Adipocyte (in vitro differentiated cells): ENCODE results near the gene ACKR4.

Experiments used
- DNase-seq: peaks from one replicate; pipeline ENCODE4 v3.0.0-alpha.2; 2015; ENCODE audit warnings: low read depth
- H3K27me3 ChIP-seq: replicated peaks from 2 replicates; pipeline ENCODE4 v1.7.0; 2013; ENCODE audit warnings: mild to moderate bottlenecking, low read length, moderate library complexity; ENCODE audit not compliant: control insufficient read depth, insufficient read depth
- H3K36me3 ChIP-seq: 2 replicates; pipeline ENCODE4 v1.7.0; 2013; ENCODE audit warnings: low read length, mild to moderate bottlenecking, moderate library complexity; ENCODE audit not compliant: control insufficient read depth, insufficient read depth, severe bottlenecking
- H3K4me1 ChIP-seq: 2 replicates; pipeline ENCODE4 v1.7.0; 2013; ENCODE audit warnings: mild to moderate bottlenecking, low read length, moderate library complexity; ENCODE audit not compliant: control insufficient read depth, insufficient read depth
- H3K4me3 ChIP-seq: 2 replicates; pipeline ENCODE4 v1.7.0; 2013; ENCODE audit warnings: mild to moderate bottlenecking, low read length, moderate library complexity
- H3K9ac ChIP-seq: 2 replicates; pipeline ENCODE4 v1.7.0; 2013; ENCODE audit warnings: mild to moderate bottlenecking, low read length, moderate library complexity
- H3K9me3 ChIP-seq: 2 replicates; pipeline ENCODE4 v1.7.0; 2013; ENCODE audit warnings: mild to moderate bottlenecking, low read length, moderate library complexity; ENCODE audit not compliant: control insufficient read depth

Gene ACKR4

DNA sequence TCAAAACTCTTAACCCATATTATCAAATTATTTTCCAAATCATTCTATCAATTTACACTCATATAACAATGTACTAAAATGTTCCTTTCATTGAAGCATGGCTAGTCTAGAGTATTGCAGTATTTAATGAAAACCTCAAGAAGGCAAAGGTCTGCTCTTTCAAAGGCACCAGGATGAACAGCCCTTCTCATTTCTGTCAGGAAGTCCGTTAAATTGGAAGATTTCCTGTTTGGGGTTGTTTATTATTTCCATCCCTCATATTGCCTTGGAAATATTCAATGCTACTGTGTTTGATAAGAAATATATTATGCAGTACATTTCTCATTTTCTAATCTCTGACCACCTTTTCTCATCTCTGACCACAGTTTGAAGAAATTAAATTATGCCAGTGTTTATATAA lies 25.1 kb downstream of the ACKR4 start:
- no peak overlapping the region for H3K9ac ChIP-seq
- H3K27me3 ChIP-seq: no peaks in the 10 kb centered on the region
- no peak for DNase-seq
- H3K9me3 ChIP-seq: peaks cover 9% of the 10 kb centered on the region
- peaks cover 41% of the 10 kb centered on the region for H3K36me3 ChIP-seq
- no peaks in the 10 kb centered on the region for H3K4me1 ChIP-seq
- no peak overlapping the region for H3K4me3 ChIP-seq

DNA sequence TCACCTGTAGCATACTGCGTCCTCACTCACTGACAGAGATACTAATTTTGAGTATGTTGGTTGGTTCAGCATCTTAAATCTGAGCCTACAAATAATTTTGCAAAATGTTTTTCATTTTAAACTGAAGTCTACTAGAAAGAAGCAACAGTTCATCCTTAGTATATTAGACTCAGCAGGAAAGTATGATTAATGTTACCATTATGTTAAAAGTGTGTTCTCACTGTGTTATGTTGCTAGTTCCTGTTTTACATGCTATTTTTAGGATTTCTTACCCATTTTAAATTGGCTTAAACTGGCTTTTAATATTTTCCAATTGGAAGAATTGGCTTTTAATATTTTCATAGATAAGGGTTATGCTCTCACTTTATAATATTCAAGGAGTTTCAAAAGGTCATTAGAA lies 25.7 kb downstream of the ACKR4 start:
- Histone ChIP-seq H3K4me3 (no peak overlapping the region), H3K9ac (no peak overlapping the region), H3K36me3 (peaks cover 47% of the 10 kb centered on the region), H3K27me3 (no peaks in the 10 kb centered on the region), H3K4me1 (peaks cover 2% of the 10 kb centered on the region), H3K9me3 (peaks cover 9% of the 10 kb centered on the region)
- DNase-seq: no peak

DNA sequence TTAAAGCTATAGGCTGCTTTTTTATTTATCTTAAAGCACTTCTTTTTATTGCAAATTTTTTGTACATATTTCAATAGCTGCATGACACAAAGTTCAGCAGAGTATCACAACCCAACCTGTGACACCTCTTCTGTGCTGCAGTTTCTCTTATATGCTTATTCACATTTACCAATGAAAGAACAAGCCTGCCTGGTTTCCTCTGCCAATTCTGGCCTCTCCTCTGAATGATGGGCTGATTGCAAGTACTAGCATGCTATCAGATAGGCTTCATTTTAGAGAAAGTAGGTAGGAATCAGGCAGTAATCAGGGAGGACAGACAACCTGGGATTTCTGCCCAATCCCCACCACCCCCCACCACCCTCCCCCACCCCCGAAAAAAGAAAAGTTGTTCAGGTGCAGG lies 26.6 kb downstream of the ACKR4 start:
- Histone ChIP-seq H3K4me1 (peaks cover 11% of the 10 kb centered on the region), H3K27me3 (no peaks in the 10 kb centered on the region), H3K4me3 (no peak overlapping the region), H3K9me3 (peaks cover 9% of the 10 kb centered on the region), H3K36me3 (peaks cover 47% of the 10 kb centered on the region), H3K9ac (no peak overlapping the region)
- no peak for DNase-seq

DNA sequence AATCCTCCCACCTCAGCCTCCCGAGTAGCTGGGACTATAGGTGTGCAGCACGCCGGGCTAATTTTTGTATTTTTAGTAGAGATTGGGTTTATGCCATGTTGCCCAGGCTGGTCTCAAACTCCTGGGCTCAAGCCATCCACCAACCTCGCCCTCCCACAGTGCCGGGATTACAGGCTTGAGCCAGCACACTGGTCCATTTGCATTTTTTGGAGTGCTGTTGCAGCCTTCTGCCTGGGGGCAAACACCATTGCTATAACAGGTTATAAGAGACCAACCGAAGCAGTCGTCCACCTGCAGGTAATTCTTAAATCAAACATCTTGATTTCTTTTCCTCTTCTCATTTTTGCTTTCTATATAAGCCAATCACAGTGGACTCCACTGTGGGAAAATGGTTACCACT lies 27.7 kb downstream of the ACKR4 start:
- H3K36me3 ChIP-seq: peaks cover 43% of the 10 kb centered on the region
- H3K9ac ChIP-seq: no peak overlapping the region
- no peak for DNase-seq

DNA sequence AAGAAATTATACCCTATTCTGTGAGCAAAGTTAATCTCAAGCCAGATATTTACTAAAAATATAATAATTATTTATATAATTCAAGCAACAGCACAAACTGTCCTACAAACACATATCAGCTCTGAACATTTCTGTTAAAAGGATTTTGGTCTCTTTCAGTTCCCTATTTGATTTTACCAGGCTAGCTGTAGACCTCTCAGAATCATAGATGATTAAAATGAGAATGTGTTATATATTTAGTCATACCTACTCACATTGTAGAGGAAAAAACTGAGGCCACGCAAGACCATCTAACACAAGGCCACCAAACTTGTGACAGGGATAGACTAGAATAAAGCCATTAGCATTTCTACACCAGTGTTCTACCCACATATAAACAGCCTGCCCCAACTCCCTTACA lies 28.5 kb downstream of the ACKR4 start:
- peaks cover 47% of the 10 kb centered on the region for H3K36me3 ChIP-seq
- no peak overlapping the region for H3K9ac ChIP-seq
- H3K4me1 ChIP-seq: peaks cover 22% of the 10 kb centered on the region
- no peak for DNase-seq
- H3K27me3 ChIP-seq: no peaks in the 10 kb centered on the region
- no peak overlapping the region for H3K4me3 ChIP-seq
- peaks cover 7% of the 10 kb centered on the region for H3K9me3 ChIP-seq

More for the DNA sequence above, 27.7 kb downstream of the ACKR4 start:
- no peak overlapping the region for H3K4me3 ChIP-seq
- no peaks in the 10 kb centered on the region for H3K27me3 ChIP-seq
- peaks cover 9% of the 10 kb centered on the region for H3K9me3 ChIP-seq
- H3K4me1 ChIP-seq: peaks cover 16% of the 10 kb centered on the region

DNA sequence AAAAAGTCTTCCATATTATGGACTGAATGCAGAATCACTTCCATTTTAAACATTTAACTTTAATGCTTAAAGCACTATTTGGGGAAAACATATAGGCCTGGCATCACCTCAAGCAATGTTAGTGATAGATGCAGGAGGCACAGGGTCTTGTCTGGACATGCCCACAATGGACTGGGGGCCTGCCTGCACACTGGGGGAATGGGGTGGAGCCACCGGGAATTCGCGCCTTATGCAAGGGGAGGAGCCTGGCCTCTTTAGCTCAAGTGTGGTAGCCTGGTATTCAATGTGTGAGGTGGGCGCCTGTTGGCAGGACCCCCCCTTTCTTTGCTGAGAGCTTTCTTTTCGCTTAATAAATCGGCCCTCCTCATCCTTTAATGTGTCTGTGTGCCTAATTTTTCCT lies 29.9 kb downstream of the ACKR4 start:
- no peak overlapping the region for H3K9ac ChIP-seq
- peaks cover 39% of the 10 kb centered on the region for H3K36me3 ChIP-seq
- peaks cover 22% of the 10 kb centered on the region for H3K4me1 ChIP-seq
- DNase-seq: no peak
- H3K27me3 ChIP-seq: no peaks in the 10 kb centered on the region
- no peak overlapping the region for H3K4me3 ChIP-seq
- H3K9me3 ChIP-seq: no peaks in the 10 kb centered on the region

DNA sequence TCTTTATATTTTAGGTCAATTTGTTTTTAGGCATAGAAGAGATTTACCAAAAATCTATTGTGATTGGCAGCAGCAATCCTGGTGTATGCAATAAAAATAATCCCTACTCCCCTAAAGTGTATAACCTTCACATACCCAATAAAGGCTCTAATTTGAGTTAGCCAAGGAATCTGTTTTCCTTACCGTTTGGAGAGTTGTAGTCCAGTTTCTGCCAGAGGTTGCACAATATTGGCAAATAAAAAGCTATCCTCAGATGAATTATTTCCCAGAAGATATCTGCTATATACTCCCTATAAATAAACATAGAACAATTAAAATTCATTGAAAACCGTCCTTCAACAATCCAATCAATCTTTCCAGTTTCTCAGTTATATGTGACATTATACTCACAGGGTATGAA lies 31.1 kb downstream of the ACKR4 start:
- Histone ChIP-seq H3K4me3 (no peak overlapping the region), H3K9me3 (no peaks in the 10 kb centered on the region), H3K27me3 (no peaks in the 10 kb centered on the region), H3K36me3 (peaks cover 39% of the 10 kb centered on the region), H3K9ac (no peak overlapping the region), H3K4me1 (peaks cover 22% of the 10 kb centered on the region)
- no peak for DNase-seq

DNA sequence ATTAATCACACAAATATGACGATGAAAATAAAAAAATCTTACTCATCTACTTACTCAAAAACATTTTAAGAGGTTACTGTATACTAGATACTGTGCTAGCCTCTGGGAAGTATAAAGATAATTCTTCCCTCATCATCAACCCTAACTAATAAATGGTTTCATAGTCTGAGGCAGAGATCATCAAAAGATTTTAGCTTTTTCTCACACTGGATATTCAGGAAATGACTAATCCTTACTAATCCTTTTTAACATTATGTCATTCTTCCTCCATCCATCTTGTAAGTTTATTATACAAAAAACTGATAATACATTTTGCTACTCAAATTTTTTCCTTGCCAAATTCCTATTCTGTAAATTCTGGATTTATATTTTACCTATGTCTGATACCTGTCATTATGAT lies 32.9 kb downstream of the ACKR4 start:
- Histone ChIP-seq H3K27me3 (no peaks in the 10 kb centered on the region), H3K4me3 (no peak overlapping the region), H3K36me3 (peaks cover 39% of the 10 kb centered on the region), H3K4me1 (peaks cover 22% of the 10 kb centered on the region), H3K9ac (no peak overlapping the region), H3K9me3 (no peaks in the 10 kb centered on the region)
- peak; percentile 22 for DNase-seq

DNA sequence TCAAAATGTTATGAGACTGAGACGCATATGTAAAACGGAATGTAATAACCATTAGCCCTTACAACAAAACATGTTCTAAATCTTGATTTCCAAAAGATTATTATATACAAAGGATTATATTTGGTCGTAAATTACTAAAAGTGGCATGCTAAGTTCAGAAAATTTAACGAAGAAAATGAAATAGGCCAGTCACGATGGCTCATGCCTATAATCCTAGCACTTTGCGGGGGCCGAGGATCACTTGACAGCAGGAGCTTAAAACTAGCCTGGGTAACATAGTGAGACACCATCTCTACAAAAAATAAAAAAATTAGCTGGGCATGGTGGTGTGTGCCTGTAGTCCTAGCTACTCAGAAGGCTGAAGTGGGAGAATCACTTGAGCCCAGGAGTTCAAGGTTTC lies 33.5 kb downstream of the ACKR4 start:
- H3K4me3 ChIP-seq: no peak overlapping the region
- H3K9me3 ChIP-seq: no peaks in the 10 kb centered on the region
- H3K4me1 ChIP-seq: peaks cover 22% of the 10 kb centered on the region
- H3K27me3 ChIP-seq: no peaks in the 10 kb centered on the region
- no peak overlapping the region for H3K9ac ChIP-seq
- no peak for DNase-seq
- H3K36me3 ChIP-seq: peaks cover 38% of the 10 kb centered on the region

DNA sequence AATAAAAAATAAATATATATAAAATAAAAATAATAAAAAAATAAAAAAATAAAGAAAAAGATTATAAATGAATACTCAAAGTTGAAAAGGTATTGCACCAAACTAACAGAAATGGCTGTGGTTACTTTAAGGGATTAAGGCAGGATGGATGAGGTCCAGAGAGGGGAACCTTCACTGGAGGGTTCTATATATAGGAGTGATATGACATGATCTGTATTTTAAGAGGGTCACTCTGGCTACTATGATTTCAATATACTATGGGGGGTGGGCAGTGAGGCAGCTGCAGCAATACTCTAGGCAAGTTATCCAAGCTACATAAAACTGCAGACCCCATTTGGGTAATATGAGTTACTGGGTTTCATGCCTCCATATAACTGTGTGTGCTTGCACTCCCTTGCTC lies 38.0 kb downstream of the ACKR4 start:
- no peak overlapping the region for H3K9ac ChIP-seq
- no peaks in the 10 kb centered on the region for H3K27me3 ChIP-seq
- no peaks in the 10 kb centered on the region for H3K9me3 ChIP-seq
- peaks cover 16% of the 10 kb centered on the region for H3K4me1 ChIP-seq
- peaks cover 40% of the 10 kb centered on the region for H3K36me3 ChIP-seq
- H3K4me3 ChIP-seq: no peak overlapping the region
- no peak for DNase-seq

DNA sequence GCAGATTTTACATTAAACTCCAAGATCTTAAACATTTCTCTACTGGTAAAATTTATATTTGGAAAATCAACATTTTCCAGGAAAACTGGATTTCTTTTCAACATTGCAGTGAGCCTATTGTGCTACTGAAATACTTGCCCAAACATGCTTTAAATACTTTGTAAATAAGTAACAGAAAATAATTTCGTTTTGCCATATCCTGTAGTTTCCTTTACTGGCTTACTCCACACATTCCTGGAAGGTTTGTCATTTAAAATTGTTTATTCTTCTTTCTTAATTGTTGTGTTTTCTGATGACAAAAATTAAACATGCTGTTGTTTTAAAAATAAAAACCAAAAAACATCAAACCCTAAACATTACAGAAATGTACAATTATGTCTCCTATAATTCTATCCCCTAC lies 40.5 kb downstream of the ACKR4 start:
- Histone ChIP-seq H3K27me3 (no peaks in the 10 kb centered on the region), H3K4me3 (peak overlapping the region; percentile 14), H3K9me3 (no peaks in the 10 kb centered on the region), H3K4me1 (peaks cover 13% of the 10 kb centered on the region), H3K9ac (peak overlapping the region; percentile 20), H3K36me3 (peaks cover 44% of the 10 kb centered on the region)
- peak; percentile 74 for DNase-seq

DNA sequence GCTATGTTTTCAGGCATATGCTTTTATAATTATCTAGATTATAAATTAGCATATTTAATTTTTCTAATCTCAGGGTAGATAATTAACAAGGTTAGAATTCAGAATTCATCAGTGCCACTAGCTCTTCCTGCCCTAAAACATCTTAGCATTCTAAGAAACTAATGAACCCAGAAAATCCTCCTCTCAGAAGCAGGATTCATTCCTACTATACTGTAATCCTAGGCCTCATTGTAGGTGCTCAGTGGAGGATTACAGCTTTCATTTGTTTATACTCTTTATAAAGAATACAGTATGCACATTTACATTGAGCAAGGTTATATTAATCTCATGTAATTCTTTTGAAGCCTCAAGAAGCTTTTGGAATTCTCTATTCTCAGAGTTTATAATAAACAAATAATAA lies 41.6 kb downstream of the ACKR4 start:
- Histone ChIP-seq H3K9me3 (no peaks in the 10 kb centered on the region), H3K4me1 (peaks cover 13% of the 10 kb centered on the region), H3K9ac (no peak overlapping the region), H3K36me3 (peaks cover 49% of the 10 kb centered on the region), H3K4me3 (no peak overlapping the region), H3K27me3 (no peaks in the 10 kb centered on the region)
- DNase-seq: no peak
